OCI-LY7 (cell line): Measurements from ENCODE around the gene PLSCR2. TPM values are rescaled to one million over a fixed set of nuclear protein-coding genes. Genes with fewer than 3 reads are reported as not detected.

Source experiments
- BruUV-seq: library from RNA; stranded (reverse); fragments of 400-500 nt; replicated peaks from 2 replicates; lab custom pipeline; 2021; lab: Mats Ljungman, UMichigan
- CTCF ChIA-PET: fragments of 300-600 bp; sonication (Branson Sonifier 250); formaldehyde crosslinking; loops from one replicate; lab custom pipeline; 2022; ENCODE audit warnings: antibody characterized with exemption; ENCODE audit not compliant: unreplicated experiment; lab: Charles Lee
- POLR2A ChIA-PET: fragments of 300-600 bp; sonication (Branson Sonifier 250); formaldehyde crosslinking; loops from one replicate; lab custom pipeline; 2022; ENCODE audit warnings: antibody characterized with exemption; lab: Charles Lee
- DNase-seq: peaks from one replicate; pipeline ENCODE4 v3.0.0-alpha.2; 2015; ENCODE audit warnings: low spot score
- H2AFZ ChIP-seq: fragments of 200-600 bp; sonication (generic), shearing (Covaris generic); 2 replicates; pipeline ENCODE4 v1.6.1; 2014; ENCODE audit warnings: mild to moderate bottlenecking, antibody characterized with exemption, low read length, moderate library complexity
- H3K27ac ChIP-seq: fragments of 200-600 bp; sonication (generic); 2 replicates; pipeline ENCODE4 v1.5.1; 2014; ENCODE audit warnings: mixed run types, low read depth, mild to moderate bottlenecking, moderate library complexity, low read length, inconsistent platforms; ENCODE audit not compliant: poor library complexity, severe bottlenecking
- H3K36me3 ChIP-seq: fragments of 200-600 bp; sonication (generic); 2 replicates; pipeline ENCODE4 v1.6.1; 2014; ENCODE audit warnings: mild to moderate bottlenecking, antibody characterized with exemption, low read length, moderate library complexity, mixed read lengths; ENCODE audit not compliant: insufficient read depth
- H3K4me1 ChIP-seq: fragments of 200-600 bp; sonication (generic); 2 replicates; pipeline ENCODE4 v1.5.1; 2014; ENCODE audit warnings: mild to moderate bottlenecking, low read length; ENCODE audit not compliant: insufficient read depth, poor library complexity, severe bottlenecking
- H3K4me2 ChIP-seq: fragments of 200-600 bp; sonication (generic); 2 replicates; pipeline ENCODE4 v1.6.1; 2014; ENCODE audit warnings: mild to moderate bottlenecking, low read length
- H3K4me3 ChIP-seq: fragments of 200-600 bp; sonication (generic); 2 replicates; pipeline ENCODE4 v1.5.1; 2014; ENCODE audit warnings: mild to moderate bottlenecking, low read depth, low read length; ENCODE audit not compliant: poor library complexity, severe bottlenecking
- H3K79me2 ChIP-seq: fragments of 200-600 bp; sonication (generic); 2 replicates; pipeline ENCODE4 v1.6.1; 2016; ENCODE audit warnings: low read depth, mild to moderate bottlenecking, low read length, moderate library complexity, mixed read lengths; ENCODE audit not compliant: insufficient read depth
- H3K9me2 ChIP-seq: fragments of 200-600 bp; sonication (generic); 2 replicates; pipeline ENCODE4 v1.6.1; 2016; ENCODE audit warnings: mild to moderate bottlenecking, low read length, mixed read lengths; ENCODE audit not compliant: insufficient read depth
- H3K9me3 ChIP-seq: fragments of 200-600 bp; sonication (generic); 2 replicates; pipeline ENCODE4 v1.6.1; 2014; ENCODE audit warnings: mild to moderate bottlenecking, mixed run types, low read length, mixed read lengths
- H4K20me1 ChIP-seq: fragments of 200-600 bp; sonication (generic); 2 replicates; pipeline ENCODE4 v1.6.1; 2014; ENCODE audit warnings: mild to moderate bottlenecking, antibody characterized with exemption, low read length, moderate library complexity, mixed read lengths; ENCODE audit not compliant: insufficient read depth
- CTCF ChIP-seq: fragments of 200-600 bp; sonication (generic); conservative IDR thresholded peaks from 2 replicates; pipeline ENCODE4 v1.5.1; 2014; ENCODE audit warnings: mild to moderate bottlenecking, antibody characterized with exemption, low read length, moderate library complexity, mixed read lengths
- EZH2phosphoT487 ChIP-seq: fragments of 200-600 bp; sonication (generic); IDR thresholded peaks from 2 replicates; pipeline ENCODE4 v1.6.1; 2018; ENCODE audit warnings: low read depth, borderline replicate concordance, mild to moderate bottlenecking, mixed run types, antibody characterized with exemption, low read length, moderate library complexity, mixed read lengths
- intact Hi-C: fragments of 100-400 bp; cut with micrococcal nuclease; formaldehyde crosslinking; loops from one replicate; pipeline ENCODE4 v1.10.0; 2022; ENCODE audit not compliant: unreplicated experiment
- total RNA-seq, 2 experiments: library from RNA; depleted of rRNA in 1 of 2; stranded (reverse); fragments of >200 nt in 1 of 2; shearing (Covaris generic) in 1 of 2; gene quantifications; 2 replicates each; pipeline ENCODE4 v1.2.3, GENCODE V29; 2014 to 2022

PLSCR2 gene
- total RNA-seq, 2 experiments from 2014 or later: not detected

- Histone ChIP-seq H3K27ac (no peak overlapping the region), H3K4me2 (no peak overlapping the region)
- CTCF ChIA-PET: no interaction called here
These were observed 23.9 kb upstream of the PLSCR2 start for GRCh38 chr3:146493221-146493620.

GRCh38 chr3:146491303-146491702, 21.9 kb upstream of the PLSCR2 start:
- Histone ChIP-seq H3K4me1 (no peaks in the 10 kb centered on the region), H2AFZ (no peak overlapping the region), H3K36me3 (no peaks in the 10 kb centered on the region), H3K79me2 (no peaks in the 10 kb centered on the region), H3K9me3 (no peaks in the 10 kb centered on the region), H3K4me3 (no peak overlapping the region), H3K9me2 (no peaks in the 10 kb centered on the region), H3K4me2 (no peak overlapping the region), H4K20me1 (no peaks in the 10 kb centered on the region), H3K27ac (no peak overlapping the region)
- TF ChIP-seq EZH2phosphoT487 (no peak), CTCF (no peak)
- ChIA-PET CTCF (no interaction called here), POLR2A (interaction anchor here (1.1 to 1.6 kb wide), 2 partner anchors 9 to 34 kb away, joined by 3 read pairs; no protein-coding TSS in a partner anchor)
- DNase-seq: no peak
- no TSS peak for BruUV-seq
- intact Hi-C loops: no loop called here

More at GRCh38 chr3:146493221-146493620, 23.9 kb upstream of the PLSCR2 start:
- TF ChIP-seq EZH2phosphoT487 (no peak), CTCF (no peak)
- no peak overlapping the region for H2AFZ ChIP-seq
- no peaks in the 10 kb centered on the region for H3K9me3 ChIP-seq
- POLR2A ChIA-PET: no interaction called here
- H3K4me1 ChIP-seq: no peaks in the 10 kb centered on the region
- intact Hi-C loops: no loop called here
- no peak overlapping the region for H3K4me3 ChIP-seq
- no TSS peak for BruUV-seq
- H4K20me1 ChIP-seq: no peaks in the 10 kb centered on the region
- no peaks in the 10 kb centered on the region for H3K36me3 ChIP-seq
- H3K79me2 ChIP-seq: no peaks in the 10 kb centered on the region
- no peaks in the 10 kb centered on the region for H3K9me2 ChIP-seq
- DNase-seq: no peak

GRCh38 chr3:146485297-146485696, 15.9 kb upstream of the PLSCR2 start:
- Histone ChIP-seq H4K20me1 (no peaks in the 10 kb centered on the region), H3K4me1 (no peaks in the 10 kb centered on the region), H3K9me2 (no peaks in the 10 kb centered on the region), H3K79me2 (no peaks in the 10 kb centered on the region), H2AFZ (no peak overlapping the region), H3K9me3 (no peaks in the 10 kb centered on the region), H3K4me2 (no peak overlapping the region), H3K4me3 (no peak overlapping the region), H3K27ac (no peak overlapping the region), H3K36me3 (no peaks in the 10 kb centered on the region)
- POLR2A ChIA-PET: no interaction called here
- no peak for DNase-seq
- CTCF ChIA-PET: no interaction called here
- intact Hi-C loops: no loop called here
- BruUV-seq: no TSS peak
- no peak for TF ChIP-seq EZH2phosphoT487
- no peak for TF ChIP-seq CTCF
